Endothelial cell of umbilical vein (primary cell): ENCODE results near the gene FAM3A.

Experiments used
- CTCF ChIP-seq, 2 donors: IDR thresholded peaks; 1 replicate in 1 of 2; 2 replicates in 1 of 2; pipeline ENCODE4 v1.5.1; 2011; ENCODE audit warnings: low read length in 2 of 2, mild to moderate bottlenecking in 2 of 2, moderate library complexity in 2 of 2, control low read depth in 1 of 2, inconsistent platforms in 1 of 2, low read depth in 1 of 2; ENCODE audit not compliant: insufficient read depth in 1 of 2; ENCODE audit errors: extremely low read depth in 1 of 2
- EZH2 ChIP-seq: IDR thresholded peaks from 2 replicates; pipeline ENCODE4 v1.6.1; 2012; ENCODE audit warnings: borderline replicate concordance, low read depth, mild to moderate bottlenecking, moderate library complexity, low read length, inconsistent platforms; ENCODE audit not compliant: severe bottlenecking
- JUN ChIP-seq: IDR thresholded peaks from 2 replicates; pipeline ENCODE4 v1.6.1; 2011; ENCODE audit warnings: borderline replicate concordance, low read depth; ENCODE audit not compliant: insufficient read length, insufficient read depth
- MAX ChIP-seq: IDR thresholded peaks from 2 replicates; pipeline ENCODE4 v1.6.1; 2011; ENCODE audit not compliant: insufficient read depth, insufficient read length
- MYC ChIP-seq: IDR thresholded peaks from one replicate; pipeline ENCODE4 v1.6.1; 2011; ENCODE audit warnings: mild to moderate bottlenecking, low read depth, low read length
- POLR2A ChIP-seq: IDR thresholded peaks from 2 replicates; pipeline ENCODE4 v1.6.1; 2012; ENCODE audit warnings: low read depth, mild to moderate bottlenecking, control low read depth, low read length
- POLR2AphosphoS5 ChIP-seq: IDR thresholded peaks from 2 replicates; pipeline ENCODE4 v1.6.1; 2012; ENCODE audit warnings: low read depth, mild to moderate bottlenecking, control low read depth, low read length, moderate library complexity; ENCODE audit not compliant: insufficient read depth

- no peak for TF ChIP-seq POLR2A
- TF ChIP-seq CTCF (IDR thresholded peaks at IDR 0.05; ENCODE audit: extremely low read depth in 1 of 2, insufficient read depth in 1 of 2, low read depth in 1 of 2, low read length in 2 of 2): no peak
- no peak for TF ChIP-seq EZH2
- TF ChIP-seq MYC: no peak
- TF ChIP-seq POLR2AphosphoS5: no peak
- no peak for TF ChIP-seq MAX
- no peak for TF ChIP-seq JUN
Measured at GRCh38 chrX:154487518-154488290, 28.3 kb downstream of the FAM3A start.
